ENCODE results near the gene ZNF816.
A peak's percentile ranks its signal among the peaks of the same experiment; 100 is the strongest.
"Not testable (repeated sequence)": the region's sequence is repeated elsewhere in the genome, so short reads cannot be mapped to it uniquely, and the experiment has no call there.

ZNF816 gene

GRCh38 chr19:52922841-52923777, 39.6 kb downstream of the ZNF816 start, which contains the start of gene ZNF888:
ZNF888 (minus strand) TSS chr19:52923428; CDS start chr19:52917873, 5,555 bp downstream.
- H3K9me3 Mint-ChIP-seq, result no peaks in the 10 kb centered on the region
- peak; percentile 81 to 86 for DNase-seq (ENCODE audit: low spot score in 2 of 2)
- H3K27ac Mint-ChIP-seq, result peak within 1 kb of the TSS; percentile 94
- H3K4me1 Mint-ChIP-seq, result peaks cover 29% of the 10 kb centered on the region
- H3K36me3 Mint-ChIP-seq, result peaks cover 24% of the 10 kb centered on the region
- H3K4me3 Mint-ChIP-seq, result peak within 1 kb of the TSS; percentile 82
- ATAC-seq, result peak; percentile 100

GRCh38 chr19:52917531-52917930, 45.1 kb downstream of the ZNF816 start:
- H3K36me3 Mint-ChIP-seq, result peaks cover 59% of the 10 kb centered on the region
- no peak overlapping the region for H3K4me3 Mint-ChIP-seq

GRCh38 chr19:52910648-52911047, 52.0 kb downstream of the ZNF816 start:
- H3K4me1 Mint-ChIP-seq, result no peaks in the 10 kb centered on the region
- peaks cover 73% of the 10 kb centered on the region for H3K36me3 Mint-ChIP-seq
- H3K9me3 Mint-ChIP-seq, result peaks cover 6% of the 10 kb centered on the region
- H3K4me3 Mint-ChIP-seq, result no peak overlapping the region
- DNase-seq (ENCODE audit: low spot score in 2 of 2) (no peak), ATAC-seq (no peak)
- H3K27ac Mint-ChIP-seq, result no peak overlapping the region

More at GRCh38 chr19:52917531-52917930, 45.1 kb downstream of the ZNF816 start:
- no peak for DNase-seq (ENCODE audit: low spot score in 2 of 2)
- Mint-ChIP-seq H3K9me3 (no peaks in the 10 kb centered on the region), H3K27ac (no peak overlapping the region), H3K4me1 (peaks cover 18% of the 10 kb centered on the region)
- no peak for ATAC-seq

- ATAC-seq; H3K9me3 Mint-ChIP-seq; H3K27ac Mint-ChIP-seq; DNase-seq (ENCODE audit: low spot score in 2 of 2); H3K4me1 Mint-ChIP-seq; H3K4me3 Mint-ChIP-seq: not testable (repeated sequence)
- H3K36me3 Mint-ChIP-seq, result peaks cover 15% of the 10 kb centered on the region
Observed at GRCh38 chr19:52904052-52904780, 58.5 kb downstream of the ZNF816 start.

- Mint-ChIP-seq H3K27ac (no peak overlapping the region), H3K4me3 (no peak overlapping the region)
- ATAC-seq, result no peak
Observed at GRCh38 chr19:52901842-52902241, 60.8 kb downstream of the ZNF816 start.

More at GRCh38 chr19:52901842-52902241, 60.8 kb downstream of the ZNF816 start:
- no peak for DNase-seq (ENCODE audit: low spot score in 2 of 2)
- Mint-ChIP-seq H3K4me1 (no peaks in the 10 kb centered on the region), H3K36me3 (no peaks in the 10 kb centered on the region), H3K9me3 (peaks cover 6% of the 10 kb centered on the region)
